NCI-H2196 (cell line): ENCODE results near the gene SPDYE2B.
"Not testable (repeated sequence)": the region's sequence is repeated elsewhere in the genome, so short reads cannot be mapped to it uniquely, and the experiment has no call there.

ENCODE experiments used
- DNase-seq: peaks from one replicate; lab custom pipeline; 2025; ENCODE audit not compliant: unreplicated experiment; lab: John Stamatoyannopoulos, UW

The SPDYE2B gene

DNA sequence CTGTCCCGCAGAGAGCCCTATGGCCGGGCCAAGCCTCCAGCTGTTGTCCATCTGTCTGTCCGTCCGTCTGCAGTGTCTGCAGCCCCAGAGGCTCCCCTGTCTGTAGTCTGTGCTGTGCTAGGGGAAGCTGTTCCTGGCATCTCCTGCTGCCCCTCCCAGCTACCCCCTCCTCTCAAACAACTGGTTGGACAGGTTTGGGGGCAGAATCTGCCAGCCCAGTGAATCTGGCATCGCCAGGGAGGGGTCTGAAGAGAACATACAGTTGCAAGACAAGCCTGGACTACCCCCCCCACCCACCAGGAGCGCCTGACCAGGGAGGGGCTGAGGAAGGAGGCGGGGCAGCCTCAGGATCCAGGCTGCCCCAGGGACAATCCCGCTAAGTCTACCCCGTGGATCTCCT is 7.4 kb upstream of the SPDYE2B start, which contains the start of gene UPK3BL1:
UPK3BL1 (minus strand) TSS at position 101 of the 400 bp plus-strand sequence; CDS start at position 51, 50 bp downstream.
- not testable (repeated sequence) for DNase-seq

DNA sequence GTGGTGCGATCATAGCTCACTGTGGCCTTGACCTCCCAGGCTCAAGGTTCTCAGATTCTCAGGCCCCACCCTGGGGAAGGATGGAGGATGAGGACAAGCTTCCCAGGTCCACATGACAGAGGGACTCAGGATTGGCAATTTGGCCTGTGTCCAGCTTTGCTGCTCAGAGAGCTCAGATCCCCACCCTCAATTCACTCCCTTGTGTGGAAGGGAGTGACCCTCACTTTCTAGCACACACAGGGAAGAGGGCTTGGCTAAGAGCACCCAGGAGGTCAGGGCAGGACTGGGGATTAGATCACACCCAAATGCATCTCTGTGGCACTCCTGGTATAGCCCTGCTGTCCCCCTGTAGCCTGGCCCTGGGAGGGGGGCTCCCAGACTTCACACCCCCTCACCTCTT is 6.7 kb upstream of the SPDYE2B start:
- not testable (repeated sequence) for DNase-seq

DNA sequence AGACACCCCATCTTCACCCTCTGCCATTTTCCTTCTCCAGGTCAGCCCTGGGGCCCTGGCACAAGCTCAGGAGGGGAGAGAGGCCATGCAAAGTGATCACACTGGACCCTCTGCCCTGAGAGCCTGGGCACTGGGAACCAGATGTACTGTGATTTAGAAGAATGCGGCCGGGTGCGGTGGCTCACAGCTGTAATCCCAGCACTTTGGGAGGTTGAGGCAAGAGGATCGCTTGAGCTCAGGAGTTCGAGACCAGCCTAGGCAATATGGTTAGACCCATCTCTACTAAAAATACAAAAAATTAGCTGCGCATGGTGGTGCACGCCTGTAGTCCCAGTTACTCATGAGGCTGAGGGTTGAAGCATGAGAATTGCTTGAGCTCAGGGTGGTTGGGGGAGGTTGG is 2.3 kb upstream of the SPDYE2B start:
- not testable (repeated sequence) for DNase-seq

DNA sequence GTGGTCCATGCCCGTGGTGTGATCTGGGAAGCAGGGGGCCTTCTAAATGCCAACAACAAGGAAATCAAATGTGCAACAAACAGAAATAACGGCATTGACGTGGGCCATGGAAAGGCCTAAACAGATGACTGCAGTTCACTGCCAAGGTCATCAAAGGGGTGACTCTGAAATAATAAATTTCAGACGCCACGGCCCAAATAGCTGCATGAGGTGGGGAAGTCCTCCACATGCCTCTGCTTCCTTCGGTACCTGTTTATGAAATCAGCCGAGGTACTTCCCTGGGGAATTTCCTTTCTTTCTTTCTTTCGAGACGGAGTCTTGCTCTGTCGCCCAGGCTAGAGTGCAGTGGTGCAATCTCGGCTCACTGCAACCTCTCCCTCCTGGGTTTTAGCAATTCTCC is 14.6 kb downstream of the SPDYE2B start:
- not testable (repeated sequence) for DNase-seq

DNA sequence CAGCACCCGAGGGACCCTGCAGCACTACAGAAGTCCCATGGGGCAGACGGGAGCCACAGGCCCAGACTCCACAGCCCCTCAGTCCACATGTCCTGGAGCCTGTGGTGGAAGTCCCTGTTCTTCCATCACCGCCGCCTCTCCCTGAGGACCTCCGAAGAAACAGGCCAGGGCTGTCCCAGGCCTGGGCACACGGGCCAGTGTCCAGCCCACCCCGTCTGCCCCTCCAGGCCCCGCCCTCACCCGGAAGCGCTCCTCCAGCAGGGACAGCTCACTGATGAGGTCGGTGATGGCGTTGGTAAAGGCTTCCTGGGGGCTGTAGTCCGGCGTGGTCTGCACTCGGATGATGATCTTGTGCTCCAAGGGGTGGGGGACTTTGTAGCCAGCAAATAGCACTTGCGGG is 16.7 kb downstream of the SPDYE2B start:
- DNase-seq = not testable (repeated sequence)

DNA sequence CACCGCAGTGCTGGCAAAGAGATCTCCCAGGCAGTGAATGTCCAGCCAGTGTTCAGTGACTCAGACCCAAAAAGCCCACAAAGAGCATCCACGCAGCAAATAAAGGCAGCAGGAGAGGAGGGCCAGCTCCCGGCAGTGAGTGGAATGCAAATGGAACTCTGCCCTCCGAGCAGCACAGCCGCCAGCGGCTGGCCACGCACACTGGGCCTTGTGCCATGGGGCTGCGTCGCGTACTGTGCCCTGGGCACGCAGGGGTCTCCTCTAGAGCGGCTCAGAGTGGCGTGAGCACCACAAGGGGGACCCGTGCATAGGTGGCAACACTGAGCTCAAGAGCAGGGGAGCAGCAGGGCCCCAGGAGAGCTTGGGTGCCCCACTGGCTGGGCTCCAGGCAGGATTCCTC is 17.4 kb downstream of the SPDYE2B start:
- not testable (repeated sequence) for DNase-seq

DNA sequence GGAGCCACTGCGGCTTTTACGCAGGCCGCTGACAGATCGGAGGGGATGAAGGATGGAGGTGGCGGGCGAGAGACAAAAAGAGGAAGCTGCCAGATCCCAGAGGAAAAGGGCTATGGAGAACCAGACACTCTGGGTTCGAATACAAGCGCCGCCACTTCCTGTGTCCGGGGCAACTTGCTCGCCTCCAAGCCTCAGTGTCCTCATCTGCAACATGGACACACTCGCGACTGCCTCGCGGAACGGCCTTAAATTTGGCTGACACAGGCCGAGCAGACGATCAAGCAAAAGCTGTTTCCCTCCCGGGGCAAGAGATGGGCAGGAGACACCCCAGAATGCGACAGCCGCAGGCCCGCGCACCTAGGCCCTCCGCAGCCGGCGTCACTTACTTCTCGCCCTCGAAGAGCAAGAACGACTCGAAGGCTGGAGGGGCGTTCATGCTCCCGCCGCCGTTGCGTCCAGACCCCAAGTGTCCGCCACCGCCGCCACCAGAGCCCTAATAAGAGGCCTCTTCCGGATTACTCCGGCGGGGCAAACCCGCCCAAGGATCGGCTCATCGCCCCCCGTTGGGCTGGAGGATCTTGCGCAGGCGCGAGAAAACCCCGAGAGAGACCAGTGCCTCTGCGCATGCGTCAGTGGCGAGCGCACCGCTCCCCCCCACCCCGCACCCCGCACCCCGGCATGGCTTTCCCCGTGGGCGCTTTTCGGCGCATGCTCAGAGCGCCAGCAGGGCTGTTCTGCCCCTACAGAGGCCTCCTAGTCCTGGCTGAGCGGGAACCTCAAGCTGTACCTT is 21.2 kb downstream of the SPDYE2B start, which contains the start of gene POLR2J2:
POLR2J2 (minus strand) TSS at position 498 of the 790 bp plus-strand sequence; CDS start at position 436, 62 bp downstream.
- DNase-seq = not testable (repeated sequence)

DNA sequence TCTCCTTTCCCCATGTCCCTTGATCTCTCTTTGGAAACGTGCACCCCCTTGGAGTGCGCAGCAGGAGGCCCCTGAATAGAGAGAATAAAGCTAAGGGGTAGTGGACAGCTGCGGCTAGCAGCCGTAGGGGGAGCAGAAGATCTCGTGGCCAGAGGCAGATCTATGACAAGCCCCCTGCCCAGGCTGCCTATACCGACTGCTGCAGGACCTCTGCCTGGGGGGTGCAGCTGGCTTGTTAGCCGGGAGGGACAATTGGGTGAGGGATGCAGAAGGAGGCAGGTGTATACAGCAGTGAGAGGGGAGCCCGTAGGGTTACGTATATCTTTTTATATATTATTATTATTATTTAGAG is 21.8 kb downstream of the SPDYE2B start:
- not testable (repeated sequence) for DNase-seq

DNA sequence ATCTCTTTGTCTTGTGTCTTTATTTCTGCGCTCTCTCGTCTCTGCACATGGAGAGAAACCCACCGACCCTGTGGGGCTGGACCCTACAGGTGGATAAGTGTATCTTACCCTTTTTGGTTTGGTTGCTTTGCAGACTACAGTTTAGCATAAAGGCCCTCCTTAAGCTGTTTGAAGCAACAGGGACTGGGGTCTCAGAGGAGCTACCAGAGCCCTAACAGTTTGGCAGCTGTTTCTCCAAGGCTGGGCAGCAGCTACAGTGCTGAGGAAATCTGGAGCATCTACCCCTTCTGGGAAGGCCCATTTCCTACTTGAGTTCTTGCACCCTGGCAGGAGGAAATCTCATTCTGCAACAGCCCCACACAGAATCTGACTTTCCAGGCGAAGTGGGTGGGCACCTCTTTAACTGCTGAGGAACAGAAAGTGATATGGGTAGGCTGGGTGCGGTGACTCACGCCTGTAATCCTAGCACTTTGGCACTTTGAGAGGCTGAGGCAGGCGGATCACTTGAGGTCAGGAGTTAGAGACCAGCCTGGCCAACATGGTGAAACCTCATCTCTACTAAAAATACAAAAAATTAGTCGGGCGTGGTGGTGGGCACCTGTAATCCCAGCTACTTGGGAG is 23.4 kb downstream of the SPDYE2B start:
- DNase-seq = not testable (repeated sequence)

DNA sequence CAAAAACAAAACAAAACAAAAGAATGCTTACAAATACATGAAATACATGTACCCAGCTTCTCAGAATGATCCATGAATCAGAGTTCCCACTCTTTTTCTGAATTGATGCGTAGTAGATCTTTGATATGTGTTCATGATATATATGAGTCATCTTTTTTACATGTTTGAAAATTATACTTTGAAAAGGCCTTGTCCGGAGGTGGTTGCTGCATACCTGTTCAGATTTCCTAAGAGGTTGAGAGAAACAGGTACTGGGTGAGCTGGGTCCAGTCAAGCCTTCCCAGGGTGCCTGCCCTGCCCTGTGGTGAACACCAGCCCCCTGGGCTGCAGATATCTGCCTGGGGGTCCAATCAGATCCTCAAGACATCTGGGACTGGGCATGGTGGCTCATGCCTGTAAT is 25.4 kb downstream of the SPDYE2B start:
- not testable (repeated sequence) for DNase-seq

DNA sequence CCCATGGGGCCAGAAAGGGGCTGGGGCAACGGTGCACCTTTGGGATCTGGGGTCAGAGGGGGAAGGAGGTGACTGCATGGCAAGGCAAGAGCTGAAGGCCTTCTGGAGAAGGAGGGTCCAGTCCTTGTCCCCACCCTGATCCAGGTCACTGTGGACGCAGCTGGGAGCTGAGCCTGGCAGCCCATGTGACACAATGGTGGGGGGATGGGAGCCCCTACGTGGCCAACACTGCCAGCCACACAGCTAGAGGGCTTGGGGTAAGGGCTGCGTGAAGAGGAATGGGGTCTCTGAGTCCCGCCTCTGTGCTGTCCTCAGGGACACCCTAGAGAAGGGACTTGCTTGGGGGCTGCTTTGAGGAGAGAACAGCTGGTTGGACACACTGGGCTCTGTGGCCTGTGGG is 30.7 kb downstream of the SPDYE2B start:
- not testable (repeated sequence) for DNase-seq

DNA sequence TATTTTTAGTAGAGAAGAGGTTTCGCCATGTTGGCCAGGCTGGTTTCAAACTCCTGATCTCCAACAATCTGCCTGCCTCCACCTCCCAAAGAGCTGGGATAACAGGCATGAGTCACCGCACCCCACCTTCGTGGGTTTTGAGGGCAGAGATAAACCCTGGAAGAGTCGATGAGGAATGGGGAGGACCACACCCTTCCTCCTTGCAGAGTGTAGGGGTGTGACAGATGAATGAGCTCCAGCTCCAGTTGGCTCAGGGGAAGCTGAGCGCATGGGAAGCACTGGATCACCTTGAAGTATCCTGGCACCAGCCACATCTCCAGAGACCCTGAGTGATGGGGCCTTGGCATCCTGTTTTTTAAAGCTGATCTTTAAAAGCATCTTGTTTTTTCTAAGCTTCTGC is 32.4 kb downstream of the SPDYE2B start:
- DNase-seq = not testable (repeated sequence)

DNA sequence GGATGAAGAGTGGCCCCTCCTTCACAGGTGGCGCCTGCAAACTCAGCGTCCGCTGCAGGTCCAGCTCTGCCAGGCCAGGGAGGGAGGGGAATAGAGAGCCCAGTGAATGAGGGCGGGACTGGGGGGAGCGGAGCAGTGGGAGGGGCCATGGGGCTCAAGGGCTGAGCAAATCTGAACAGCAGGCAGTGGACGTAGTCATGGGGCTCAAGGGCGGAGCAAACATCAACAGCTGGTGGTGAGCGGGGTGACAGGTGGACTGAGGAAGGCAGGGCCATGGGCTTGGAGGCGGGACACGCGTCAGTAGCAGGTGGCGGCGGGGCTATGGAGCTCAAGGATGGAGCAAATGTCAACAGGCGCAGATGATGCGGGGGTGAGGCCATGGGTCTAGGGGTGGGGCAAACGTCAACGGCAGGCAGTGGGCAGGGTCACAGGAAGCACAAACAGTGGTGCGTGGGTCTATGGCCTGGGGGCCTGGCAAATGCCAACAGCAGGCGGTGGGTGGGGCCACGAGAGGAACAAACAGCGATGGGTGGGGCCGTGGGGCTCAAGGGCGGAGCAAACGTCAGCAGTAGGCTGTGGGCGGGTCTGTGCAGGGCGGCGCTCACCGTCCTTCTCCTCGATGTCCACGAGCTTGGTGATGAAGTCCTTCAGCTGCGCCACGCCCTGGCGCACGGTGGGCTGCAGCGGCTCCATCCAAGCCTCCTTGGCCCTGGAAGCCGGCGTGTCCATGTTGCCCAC is 38.3 kb downstream of the SPDYE2B start:
- DNase-seq = not testable (repeated sequence)

DNA sequence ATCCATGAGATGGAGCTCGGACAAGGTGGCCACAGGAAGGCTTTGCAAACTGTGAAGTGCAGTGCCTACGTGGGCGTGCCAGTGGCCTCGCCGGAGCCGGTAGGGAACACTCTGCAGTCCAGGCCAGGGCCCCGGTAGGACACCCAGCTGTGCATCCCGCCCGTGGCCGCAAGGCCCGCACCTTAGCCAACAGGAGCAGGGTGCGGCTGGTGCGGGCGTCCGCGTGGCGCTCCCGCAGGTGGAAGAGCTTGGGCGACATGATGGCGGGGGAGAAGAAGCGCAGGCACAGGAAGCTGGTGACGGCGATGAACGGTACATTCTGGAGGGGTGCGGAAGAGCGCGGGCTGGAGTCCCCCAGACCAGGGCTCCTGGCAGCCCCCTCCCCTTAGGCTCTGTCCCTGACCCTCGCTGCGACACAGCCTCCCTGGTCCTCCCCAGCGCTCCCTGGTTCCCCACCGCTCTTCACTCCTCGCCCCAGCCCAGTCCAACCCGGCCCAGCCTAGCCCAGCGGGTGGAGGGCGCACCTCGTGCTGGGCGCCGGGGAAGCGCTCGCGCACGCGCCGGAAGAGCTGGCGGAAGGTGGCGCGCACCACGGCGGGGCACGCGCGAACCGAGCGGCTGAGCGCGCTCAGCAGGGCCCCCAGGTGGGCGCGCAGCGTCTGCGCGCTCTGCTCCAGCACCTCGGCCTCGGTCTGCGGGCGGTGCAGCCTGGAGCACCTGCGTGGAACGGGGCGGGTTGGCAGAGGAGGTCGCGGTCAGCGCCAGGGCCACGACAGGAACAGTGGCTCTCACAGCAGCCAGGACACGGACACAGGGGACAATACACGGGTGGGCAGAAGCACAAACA is 39.5 kb downstream of the SPDYE2B start:
- not testable (repeated sequence) for DNase-seq

DNA sequence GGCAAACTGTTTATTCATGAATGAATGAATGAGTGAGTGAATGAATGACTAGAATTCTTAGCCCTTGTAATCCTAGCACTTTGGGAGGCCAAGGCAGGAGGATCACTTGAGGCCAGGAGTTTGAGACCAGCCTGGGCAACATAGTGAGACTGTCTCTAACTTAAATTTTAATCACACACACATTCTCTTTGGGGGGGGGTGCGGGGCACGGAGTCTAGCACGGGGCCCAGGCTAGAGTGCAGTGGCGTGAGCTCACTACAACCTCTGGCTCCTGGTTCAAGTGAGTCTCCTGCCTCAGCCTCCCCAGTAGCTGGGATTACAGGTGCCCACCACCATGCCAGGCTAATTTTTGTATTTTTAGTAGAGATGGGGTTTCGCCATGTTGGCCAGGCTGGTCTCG is 40.5 kb downstream of the SPDYE2B start:
- DNase-seq = not testable (repeated sequence)

DNA sequence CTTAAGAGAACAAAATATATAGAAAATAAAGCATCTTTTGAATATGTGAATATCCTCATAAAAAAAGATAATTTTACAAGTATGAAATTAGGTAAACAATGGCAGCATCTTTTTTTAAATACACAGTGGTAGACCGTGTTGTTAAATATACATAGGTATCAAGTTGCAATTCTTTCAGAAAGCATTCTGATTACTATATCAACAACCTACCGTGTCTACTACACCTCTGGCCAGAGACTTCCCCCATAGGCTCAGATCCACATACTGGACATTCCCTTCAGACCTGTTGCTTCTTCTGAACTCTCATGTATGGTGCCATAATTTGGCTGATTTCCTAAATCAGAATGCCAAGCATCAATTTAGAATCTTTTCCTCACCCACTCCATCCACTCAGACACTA is 43.9 kb downstream of the SPDYE2B start:
- DNase-seq = not testable (repeated sequence)

DNA sequence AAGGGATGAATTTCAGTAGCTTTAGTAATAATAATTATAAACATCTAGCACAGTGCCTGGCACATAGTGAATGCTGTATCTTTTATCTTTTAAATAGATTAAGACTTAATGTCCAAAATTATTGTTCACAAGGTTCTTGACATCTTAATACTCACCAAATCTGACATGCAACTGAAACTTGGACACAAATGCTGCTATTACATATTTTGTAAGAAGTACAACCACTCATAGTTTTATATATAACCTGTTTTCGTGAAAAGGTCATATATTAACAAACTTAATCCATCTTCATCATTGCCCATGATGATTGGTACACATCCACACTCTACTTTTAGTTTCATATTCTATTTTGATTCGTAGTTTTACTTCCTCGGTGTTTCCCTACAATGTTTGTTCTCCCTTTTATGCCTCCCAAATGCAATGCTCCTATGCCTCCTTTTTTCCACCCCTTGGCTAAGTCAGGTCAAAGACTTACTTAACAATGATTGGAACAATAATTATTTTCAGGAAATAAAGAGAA is 45.0 kb downstream of the SPDYE2B start:
- DNase-seq = not testable (repeated sequence)

DNA sequence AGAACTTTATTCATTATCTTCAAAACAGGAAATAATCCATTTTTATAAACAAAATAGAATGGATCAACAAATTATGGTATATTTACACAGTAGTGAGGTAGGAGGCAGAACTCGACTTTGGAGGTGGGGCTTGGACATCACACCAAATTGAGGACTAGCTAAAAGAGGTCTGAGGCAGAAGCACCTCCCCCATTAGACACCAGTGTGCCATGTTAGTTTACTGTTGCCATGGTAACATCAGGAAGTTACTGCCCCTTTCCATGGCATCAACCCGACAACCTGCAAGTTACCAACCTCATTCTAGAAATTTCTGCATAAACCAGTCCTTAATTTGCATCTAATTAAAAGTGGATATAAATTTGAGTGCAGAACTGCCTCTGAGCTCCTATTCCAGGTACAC is 45.9 kb downstream of the SPDYE2B start:
- DNase-seq = not testable (repeated sequence)

DNA sequence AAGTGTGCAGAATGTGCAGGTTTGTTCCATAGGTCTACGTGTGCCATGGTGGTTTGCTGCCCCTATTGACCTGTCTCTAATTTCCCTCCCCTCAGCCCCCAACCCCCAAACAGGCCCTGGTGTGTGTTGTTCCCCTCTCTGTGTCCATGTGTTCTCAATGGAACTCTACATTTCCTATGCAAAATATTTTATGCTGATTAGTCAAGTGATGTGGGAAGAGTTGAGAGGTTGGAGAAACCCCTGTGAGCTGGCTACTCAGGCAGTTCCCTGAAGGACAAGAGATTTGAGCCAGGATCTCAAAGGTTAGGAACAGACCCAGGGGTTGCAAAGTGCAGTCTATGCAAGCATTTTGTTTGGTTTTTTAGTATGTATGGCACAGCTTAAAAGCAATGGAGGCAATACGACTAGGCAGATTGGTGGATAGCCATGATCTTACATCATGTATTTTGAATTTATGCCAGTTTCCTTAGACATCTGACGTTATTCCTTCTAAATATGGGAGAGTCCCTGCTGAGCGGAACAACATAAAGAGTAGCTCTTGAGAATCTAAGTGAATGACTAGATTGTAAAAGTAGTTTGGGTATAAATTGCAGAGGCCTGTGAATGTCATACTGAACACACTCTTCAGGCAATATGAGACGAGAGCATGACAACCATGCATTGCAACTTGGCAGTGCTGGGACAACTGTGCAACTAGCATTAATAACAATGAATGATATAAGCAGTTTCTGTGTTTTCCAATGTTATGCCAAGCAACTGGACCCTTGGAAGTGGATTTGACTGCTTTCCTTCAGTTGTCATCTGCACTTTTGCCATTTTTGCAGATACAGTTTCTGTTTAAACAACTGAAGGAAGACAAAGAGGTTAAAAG is 47.8 kb downstream of the SPDYE2B start:
- DNase-seq = not testable (repeated sequence)
